GM18873 (cell line): ENCODE data around the gene SPRYD3.
"Not testable (repeated sequence)": the region's sequence is repeated elsewhere in the genome, so short reads cannot be mapped to it uniquely, and the experiment has no call there.

Experiments used
- ATAC-seq: cut with Tn5 transposase; IDR thresholded peaks from one replicate; pipeline ENCODE4 v1.9.1; 2021; ENCODE audit warnings: mild to moderate bottlenecking, moderate library complexity, moderate number of reproducible peaks; ENCODE audit not compliant: unreplicated experiment, low FRiP score

SPRYD3 gene

GRCh38 chr12:53102883-53103807 is 24.0 kb upstream of the SPRYD3 start, which contains the start of gene SOAT2:
TSS of gene SOAT2 (plus strand) at chr12:53103486. CDS start at chr12:53103578, 92 bp downstream.
- ATAC-seq: no peak

GRCh38 chr12:53101931-53102781 is 23.0 kb upstream of the SPRYD3 start:
- ATAC-seq: no peak

GRCh38 chr12:53101266-53101665 is 22.1 kb upstream of the SPRYD3 start:
- ATAC-seq: no peak

- no peak for ATAC-seq
These were observed 21.4 kb upstream of the SPRYD3 start for GRCh38 chr12:53100466-53101151.

- no peak for ATAC-seq
These were observed 20.1 kb upstream of the SPRYD3 start for GRCh38 chr12:53099071-53099882.

GRCh38 chr12:53098354-53098981 is 19.3 kb upstream of the SPRYD3 start:
- ATAC-seq: no peak

- ATAC-seq: no peak
These were observed 18.6 kb upstream of the SPRYD3 start, which contains the start of gene IGFBP6 for GRCh38 chr12:53097564-53098353. TSS of gene IGFBP6 (plus strand) at chr12:53097667. CDS start at chr12:53097718, 51 bp downstream.

GRCh38 chr12:53097207-53097563 is 18.0 kb upstream of the SPRYD3 start:
- ATAC-seq: no peak

- no peak for ATAC-seq
These were observed 17.6 kb upstream of the SPRYD3 start for GRCh38 chr12:53096759-53097158.

- ATAC-seq: no peak
These were observed 17.0 kb upstream of the SPRYD3 start for GRCh38 chr12:53096089-53096741.

- not testable (repeated sequence) for ATAC-seq
These were observed 16.4 kb upstream of the SPRYD3 start for GRCh38 chr12:53095596-53095895.

- ATAC-seq: not testable (repeated sequence)
These were observed 15.8 kb upstream of the SPRYD3 start for GRCh38 chr12:53094796-53095595.

- ATAC-seq: no peak
These were observed 15.2 kb upstream of the SPRYD3 start for GRCh38 chr12:53094394-53094787.

- no peak for ATAC-seq
These were observed 14.7 kb upstream of the SPRYD3 start for GRCh38 chr12:53093777-53094393.

- ATAC-seq: no peak
These were observed 12.6 kb upstream of the SPRYD3 start for GRCh38 chr12:53091756-53092155.

- no peak for ATAC-seq
These were observed 11.4 kb upstream of the SPRYD3 start for GRCh38 chr12:53090554-53090953.

- ATAC-seq: no peak
These were observed 10.9 kb upstream of the SPRYD3 start for GRCh38 chr12:53090105-53090504.
